ENCODE data around the gene GPX1. TPM values are rescaled to one million over a fixed set of nuclear protein-coding genes. Genes with fewer than 3 reads are reported as not detected.

Gene GPX1
- total RNA-seq, 1 experiment from 2014 or later, result 253 TPM

- Histone ChIP-seq H3K27ac (ENCODE audit: insufficient read length, low read depth, low read length) (no peak overlapping the region), H3K14ac (ENCODE audit: insufficient read depth, low read length) (no peak overlapping the region), H4K5ac (ENCODE audit: insufficient read length, low read depth, low read length) (no peak overlapping the region), H3K56ac (ENCODE audit: insufficient read length, low read depth, low read length) (no peak overlapping the region), H3K4me1 (ENCODE audit: insufficient read depth, low read length) (no peaks in the 10 kb centered on the region; the same call in 1 of the 2 replicates), H3T11ph (ENCODE audit: low read length) (no peak overlapping the region), H3K4me2 (ENCODE audit: insufficient read depth, insufficient read length, low read length) (no peak overlapping the region), H4K91ac (ENCODE audit: insufficient read length, low read depth, low read length) (no peak overlapping the region), H3K23ac (ENCODE audit: insufficient read length, low read depth, low read length) (no peak overlapping the region), H2AFZ (ENCODE audit: low read length) (no peak overlapping the region), H4K8ac (replicated peaks; ENCODE audit: insufficient read length, low read depth, low read length) (no peak overlapping the region), H3K79me1 (ENCODE audit: insufficient read depth, low read depth, low read length, poor library complexity, severe bottlenecking) (no peaks in the 10 kb centered on the region), H4K20me1 (ENCODE audit: control insufficient read depth, insufficient read depth, insufficient read length) (no peaks in the 10 kb centered on the region), H2BK120ac (ENCODE audit: low read depth, low read length, poor library complexity, severe bottlenecking) (no peak overlapping the region), H2BK12ac (ENCODE audit: insufficient read length, low read depth, low read length) (no peak overlapping the region), H2BK15ac (ENCODE audit: low read depth, low read length) (no peak overlapping the region), H3K4ac (ENCODE audit: low read depth, low read length) (no peak overlapping the region), H2BK20ac (ENCODE audit: low read depth, low read length, poor library complexity, severe bottlenecking) (no peak overlapping the region), H3K27me3 (ENCODE audit: insufficient read depth, low read length) (no peaks in the 10 kb centered on the region), H3K23me2 (ENCODE audit: insufficient read length, low read depth, low read length, poor library complexity, severe bottlenecking) (peaks cover 7% of the 10 kb centered on the region), H2BK5ac (ENCODE audit: insufficient read length, low read length) (no peak overlapping the region), H3K79me2 (ENCODE audit: insufficient read depth, low read length) (no peaks in the 10 kb centered on the region; the same call in 1 of the 2 replicates), H3K9ac (ENCODE audit: extremely low read depth, insufficient read length, low read length) (no peak overlapping the region), H3K18ac (ENCODE audit: insufficient read length, low read depth, low read length) (no peak overlapping the region), H3K9me3 (ENCODE audit: control insufficient read depth, low read depth, low read length) (no peaks in the 10 kb centered on the region), H2AK5ac (ENCODE audit: insufficient read length, low read length) (no peak overlapping the region)
- H3K4me1 Mint-ChIP-seq, result peaks cover 13 to 17% of the 10 kb centered on the region in 2 experiments
- no peak for TF ChIP-seq CTCF (conservative IDR thresholded peaks at IDR 0.05)
- no peak for DNase-seq
- no peak overlapping the region; a peak in 1 of 5 replicates for H3K4me3 Mint-ChIP-seq
- no peaks in the 10 kb centered on the region; a peak in 1 of 5 replicates for H3K9me3 Mint-ChIP-seq
- WGBS (ENCODE audit: extremely low coverage, insufficient read length, low lambda C conversion rate), result no CpG with 5 or more reads among the region's 3 CpGs
- no peaks in the 10 kb centered on the region for H3K27me3 Mint-ChIP-seq (ENCODE audit: low read depth)
- peak overlapping the region in 2 of 3 experiments; percentile 63 to 73; a peak in 4 of 7 replicates for H3K27ac Mint-ChIP-seq
- H3K36me3 Mint-ChIP-seq (ENCODE audit: insufficient read depth in 1 of 3, low read depth in 3 of 3), result peaks cover 26 to 69% (median 53%) of the 10 kb centered on the region in 3 experiments
Measured at GRCh38 chr3:49362561-49362960, 4.4 kb upstream of the GPX1 start.
